SK-N-DZ (cell line): ENCODE data around the gene ATP8B3.
"Not testable (repeated sequence)": the region's sequence is repeated elsewhere in the genome, so short reads cannot be mapped to it uniquely, and the experiment has no call there.

Experiments
- DNase-seq: peaks from one replicate; pipeline ENCODE4 v3.0.0-alpha.2; 2015; ENCODE audit warnings: low spot score

The ATP8B3 gene

GRCh38 chr19:1773184-1773583, 38.9 kb downstream of the ATP8B3 start:
- no peak for DNase-seq

- DNase-seq, result no peak
These were observed 41.1 kb downstream of the ATP8B3 start for GRCh38 chr19:1770866-1771576.

DNA sequence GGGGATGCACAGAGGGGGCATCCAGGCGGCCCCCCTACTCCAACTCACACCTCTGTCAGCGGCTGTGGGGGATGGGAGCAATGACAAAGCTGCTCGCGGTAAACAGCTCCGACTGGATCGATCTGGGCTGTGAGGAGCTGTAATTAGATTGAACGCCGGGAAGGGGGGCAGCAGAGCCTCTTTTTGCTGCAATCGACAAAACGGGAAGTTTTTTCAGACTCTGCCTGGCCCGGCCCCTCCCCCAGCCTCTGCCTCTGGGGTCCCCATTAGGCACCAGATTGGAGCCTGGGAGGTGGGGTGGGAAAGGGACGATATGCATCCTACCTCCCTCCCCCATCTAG, 42.5 kb downstream of the ATP8B3 start:
- no peak for DNase-seq

GRCh38 chr19:1768918-1769644, 43.0 kb downstream of the ATP8B3 start:
- DNase-seq, result no peak

GRCh38 chr19:1768248-1768647, 43.8 kb downstream of the ATP8B3 start:
- no peak for DNase-seq

DNA sequence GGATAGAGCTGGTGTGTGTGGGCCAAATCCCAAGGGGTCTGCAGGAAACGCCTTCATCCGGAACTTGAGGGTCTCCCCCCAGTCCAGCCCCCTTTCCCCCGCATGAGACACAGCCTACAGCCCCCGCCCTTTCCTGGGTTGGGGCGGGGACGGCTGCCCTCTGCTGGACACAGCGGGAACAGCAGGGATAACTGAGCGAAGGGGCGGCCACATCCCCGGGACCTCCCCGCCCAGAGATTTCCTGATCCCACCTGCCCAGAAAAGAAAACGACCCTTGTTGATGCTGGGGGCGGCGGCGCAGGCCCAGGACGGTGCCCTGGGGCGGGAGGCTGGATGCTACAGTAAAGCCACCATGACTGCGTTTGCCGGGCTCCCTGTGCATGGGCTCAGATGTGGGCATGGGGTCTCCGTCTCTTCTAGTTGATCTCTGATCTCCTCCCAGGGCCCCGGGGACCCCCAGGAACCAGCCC, 44.6 kb downstream of the ATP8B3 start:
- DNase-seq, result peak; percentile 56

- DNase-seq, result no peak
These were observed 45.2 kb downstream of the ATP8B3 start for GRCh38 chr19:1766800-1767352.

GRCh38 chr19:1765904-1766799, 45.9 kb downstream of the ATP8B3 start:
- DNase-seq, result no peak

- peak; percentile 43 for DNase-seq
These were observed 46.7 kb downstream of the ATP8B3 start for GRCh38 chr19:1765232-1765903.

DNA sequence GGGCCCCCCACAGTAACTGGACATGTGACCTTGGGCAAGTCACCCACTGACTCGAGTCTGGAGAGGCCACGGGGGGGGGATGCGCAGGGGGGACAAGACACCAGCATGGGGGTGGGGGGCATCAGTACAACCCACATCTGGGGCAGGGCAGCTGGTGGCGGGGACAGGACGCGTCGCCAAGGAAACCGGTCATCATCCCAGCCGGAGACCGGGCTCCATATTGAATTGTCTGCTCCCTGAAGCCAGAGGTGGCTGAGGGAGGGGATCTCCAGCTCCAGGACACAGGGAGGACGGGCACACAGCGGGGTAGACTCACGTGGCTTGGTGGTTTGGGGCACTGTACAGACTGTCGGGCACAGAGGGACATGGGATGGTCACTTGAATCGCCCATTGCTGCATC, 47.3 kb downstream of the ATP8B3 start:
- no peak for DNase-seq

GRCh38 chr19:1763648-1764639, 48.1 kb downstream of the ATP8B3 start:
- no peak for DNase-seq

GRCh38 chr19:1762243-1763117, 49.6 kb downstream of the ATP8B3 start:
- DNase-seq, result no peak

DNA sequence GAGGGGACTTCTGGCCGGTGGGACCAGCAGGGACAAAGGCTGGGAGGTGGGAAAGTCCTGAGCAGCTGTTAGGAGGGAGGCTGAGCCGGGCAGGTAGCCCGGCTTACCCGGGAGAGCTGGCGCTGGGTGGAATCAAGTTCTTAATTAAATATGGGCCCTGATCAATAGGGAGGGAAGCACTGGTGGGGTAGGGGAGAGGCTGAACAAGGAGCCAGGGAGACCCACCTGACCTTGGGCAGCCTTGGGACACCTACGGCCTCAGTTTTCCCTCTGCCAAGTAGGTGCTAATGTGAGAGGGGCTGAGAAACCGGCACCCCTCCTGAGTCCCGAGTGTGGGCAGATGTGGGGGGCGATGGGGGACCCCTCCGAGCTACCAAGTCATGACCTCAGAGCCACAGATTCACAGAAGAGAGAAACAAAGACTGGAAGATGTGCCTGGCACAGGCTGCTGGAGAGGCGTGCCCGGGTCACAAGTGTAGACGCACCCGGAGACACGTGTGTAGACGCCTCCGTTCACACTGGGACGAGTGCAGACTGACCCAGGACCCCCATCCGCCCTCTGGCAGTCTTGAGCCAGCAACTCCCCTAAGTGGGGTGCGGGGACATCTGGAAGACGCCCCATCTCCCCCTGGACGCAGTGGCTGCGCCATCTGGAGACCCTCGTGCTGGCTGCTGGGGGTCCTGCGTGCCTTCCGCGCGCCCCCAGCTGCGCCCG, 50.4 kb downstream of the ATP8B3 start:
- no peak for DNase-seq

DNA sequence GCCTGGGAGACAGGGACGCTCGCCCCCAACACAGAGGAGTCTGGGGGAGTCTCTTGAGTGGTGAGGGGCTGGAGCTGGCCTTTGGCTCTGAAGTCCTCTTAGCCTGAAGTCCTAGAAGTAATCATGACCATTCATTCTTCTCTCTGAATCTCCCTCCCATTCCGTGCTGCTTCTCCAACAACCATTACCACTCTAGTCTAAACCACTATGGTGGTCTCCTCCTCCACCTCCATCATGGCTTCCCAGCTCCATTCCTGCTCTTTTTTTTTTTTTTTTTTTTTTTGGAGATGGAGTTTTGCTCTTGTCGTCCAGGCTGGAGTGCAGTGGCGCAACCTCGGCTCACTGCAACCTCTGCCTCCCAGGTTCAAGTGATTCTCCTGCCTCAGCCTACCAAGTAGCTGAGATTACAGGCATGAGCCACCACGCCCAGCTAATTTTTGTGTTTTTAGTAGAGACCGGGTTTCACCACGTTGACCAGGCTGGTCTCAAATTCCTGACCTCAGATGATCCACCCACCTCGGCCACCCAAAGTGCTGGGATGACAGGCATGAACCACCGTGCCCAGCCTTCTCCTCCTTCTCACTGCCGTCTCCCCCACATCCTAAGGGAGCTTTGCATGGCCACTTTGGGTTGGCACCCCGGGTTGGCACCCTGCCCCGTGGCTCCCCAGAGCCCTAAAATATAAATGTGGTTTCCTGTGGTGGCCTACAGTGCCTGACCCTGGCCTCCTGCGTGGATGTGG, 51.1 kb downstream of the ATP8B3 start:
- not testable (repeated sequence) for DNase-seq

DNA sequence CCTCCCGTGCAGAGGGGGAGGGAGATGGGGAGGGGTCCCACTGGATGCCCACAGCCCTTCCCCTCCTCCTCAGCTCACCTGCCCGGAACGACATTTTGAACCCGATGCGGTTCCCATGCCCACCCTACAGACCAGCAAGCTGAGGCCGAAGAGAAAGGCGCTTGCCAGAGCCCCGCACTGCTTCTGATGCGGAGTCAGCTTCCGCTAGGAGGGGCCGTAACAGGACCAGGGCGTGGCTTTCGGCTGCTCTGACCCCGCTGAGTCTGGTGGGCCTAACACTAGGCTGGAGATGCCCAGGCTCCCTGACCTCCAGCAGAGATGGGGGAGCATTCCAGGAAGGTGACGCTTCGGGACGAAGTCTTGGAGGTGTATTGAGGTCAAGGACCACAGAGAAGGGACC, 52.1 kb downstream of the ATP8B3 start:
- no peak for DNase-seq

DNA sequence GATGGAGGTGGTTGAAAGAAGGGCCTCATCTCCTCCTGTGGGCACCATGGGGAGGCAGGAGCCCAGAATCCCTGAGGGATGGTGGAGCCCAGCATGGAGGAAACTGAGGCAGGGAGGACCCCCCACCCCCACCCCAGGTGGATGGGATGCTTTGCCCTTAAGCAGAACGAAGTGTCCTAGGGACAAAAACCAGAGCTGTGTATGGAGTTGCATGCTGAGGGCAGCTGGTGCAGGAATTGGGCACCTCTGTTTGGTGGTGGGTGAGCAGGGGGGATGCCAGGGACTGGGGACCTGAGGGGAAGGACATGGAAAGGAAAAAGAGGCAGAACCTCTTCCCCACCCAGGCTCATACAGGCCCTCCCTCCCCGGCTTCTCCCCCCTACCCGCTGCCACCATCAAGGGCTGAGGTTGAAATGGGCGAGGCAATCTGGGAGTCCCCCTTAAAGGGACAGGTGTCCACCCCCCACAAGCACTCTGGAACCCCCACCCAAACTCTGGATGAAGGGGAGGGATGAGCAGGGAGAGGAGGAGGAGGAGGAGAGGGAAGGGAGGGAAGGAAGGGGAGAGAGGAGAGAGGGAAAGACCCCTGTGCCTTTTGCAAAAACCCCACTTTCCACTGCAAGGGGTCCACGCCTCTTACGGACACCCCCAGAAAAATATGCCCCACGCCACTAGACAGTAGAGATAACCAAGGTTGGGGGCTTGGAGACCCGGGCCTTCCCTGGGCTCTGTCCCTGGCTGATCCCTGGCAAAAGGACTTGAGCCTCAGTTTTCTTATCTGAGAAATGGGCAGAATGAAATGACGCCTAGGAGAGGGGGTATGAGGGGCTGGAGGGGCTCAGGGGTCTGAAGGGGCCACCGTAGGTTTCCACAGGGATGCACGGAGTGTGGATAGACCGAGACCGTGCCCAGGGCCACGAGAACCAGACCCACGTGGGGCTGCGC, 52.8 kb downstream of the ATP8B3 start:
- no peak for DNase-seq

DNA sequence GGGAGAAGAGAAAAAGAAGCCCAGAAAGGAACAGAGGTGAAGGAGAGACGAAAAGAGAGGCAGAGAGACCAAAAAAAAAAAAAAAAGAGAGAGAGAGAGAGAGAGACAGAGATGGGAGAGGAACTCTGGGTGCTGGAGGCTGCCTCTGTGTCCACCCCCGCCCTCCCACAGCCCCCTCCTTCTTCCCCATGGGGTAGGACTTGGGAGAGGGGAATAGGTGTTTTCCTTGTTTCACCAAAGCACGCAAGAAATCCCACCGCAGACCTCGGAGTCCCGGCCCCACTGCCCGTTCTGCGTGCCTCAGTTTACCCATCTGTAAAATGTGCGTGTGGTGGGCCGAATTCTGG, 53.9 kb downstream of the ATP8B3 start:
- DNase-seq, result no peak
